Vagina (tissue), 2 donors: Measurements from ENCODE around the gene TMC4.

Experiments used
- CTCF ChIP-seq, 3 experiments: fragments of 450-650 bp in 2 of 3; fragments of 200-600 bp in 1 of 3; sonication (generic) in 1 of 3; IDR thresholded peaks; one replicate each; pipeline ENCODE4 v1.5.1; 2017 to 2019; ENCODE audit warnings: antibody characterized with exemption in 3 of 3, mild to moderate bottlenecking in 2 of 3, moderate library complexity in 2 of 3
- POLR2A ChIP-seq, 2 donors: fragments of 450-650 bp; IDR thresholded peaks; one replicate each; pipeline ENCODE4 v1.6.1; 2017; ENCODE audit warnings: antibody characterized with exemption in 2 of 2, mild to moderate bottlenecking in 2 of 2, moderate library complexity in 2 of 2

DNA sequence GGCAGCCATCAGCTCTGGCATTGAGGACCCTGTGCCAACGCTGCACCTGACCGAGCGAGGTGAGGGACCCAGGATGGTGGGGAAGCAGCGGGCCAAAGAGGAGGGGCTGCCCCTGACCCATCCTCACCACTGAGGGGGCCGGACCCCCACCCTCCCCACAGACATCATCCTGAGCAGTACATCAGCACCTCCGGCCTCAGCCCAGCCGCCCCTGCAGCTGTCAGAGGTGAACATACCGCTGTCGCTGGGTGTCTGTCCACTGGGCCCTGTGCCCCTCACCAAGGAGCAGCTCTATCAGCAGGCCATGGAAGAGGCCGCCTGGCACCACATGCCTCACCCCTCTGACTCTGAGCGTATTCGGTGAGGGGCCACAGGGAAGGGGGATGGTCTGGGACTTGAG is 20.7 kb downstream of the TMC4 start:
- no peak for TF ChIP-seq CTCF (IDR thresholded peaks at IDR 0.05)
- TF ChIP-seq POLR2A (IDR thresholded peaks at IDR 0.05): no peak
